Sigmoid colon (tissue), 4 donors: ENCODE data around the gene RBM26.

ENCODE experiments used
- CTCF ChIP-seq, 4 experiments: fragments of 450-650 bp in 3 of 4; fragments of 200-600 bp in 1 of 4; IDR thresholded peaks; one replicate each; pipeline ENCODE4 v1.5.1; 2016 to 2019; ENCODE audit warnings: antibody characterized with exemption in 4 of 4, mild to moderate bottlenecking in 3 of 4, moderate library complexity in 2 of 4
- POLR2AphosphoS5 ChIP-seq, 4 donors: sonication (generic); formaldehyde crosslinking; IDR thresholded peaks; one replicate each; pipeline ENCODE4 v1.6.1; 2017; ENCODE audit warnings: antibody characterized with exemption in 4 of 4

DNA sequence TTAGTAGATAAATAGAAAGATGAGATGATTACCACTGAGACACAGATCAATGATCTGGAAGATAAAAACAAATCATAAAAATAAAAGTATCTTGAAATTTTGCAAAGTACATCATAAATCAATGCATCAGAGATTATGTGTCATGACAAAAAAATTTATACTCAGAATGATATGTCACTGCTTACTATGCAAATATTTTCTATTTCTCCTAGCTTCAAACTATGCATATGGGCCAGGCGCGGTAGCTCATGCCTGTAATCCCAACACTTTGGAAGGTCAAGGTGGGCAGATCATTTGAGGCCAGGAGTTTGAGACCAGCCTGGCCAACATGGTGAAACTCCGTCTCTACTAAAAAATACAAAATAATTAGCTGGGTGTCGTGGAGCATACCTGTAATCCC is 17.3 kb upstream of the RBM26 start:
- no peak for TF ChIP-seq CTCF (IDR thresholded peaks at IDR 0.05)
- no peak for TF ChIP-seq POLR2AphosphoS5 (IDR thresholded peaks at IDR 0.05)
